C4-2B (cell line): ENCODE data around the gene PTPRT.

Source experiments
- H3K27ac ChIP-seq: fragments of 450-650 bp; 2 replicates; pipeline ENCODE4 v1.5.1; 2017
- CTCF ChIP-seq: fragments of 450-650 bp; conservative IDR thresholded peaks from 2 replicates; pipeline ENCODE4 v1.5.1; 2017; ENCODE audit warnings: mild to moderate bottlenecking
- ZFX ChIP-seq: fragments of 450-650 bp; IDR thresholded peaks from 2 replicates; pipeline ENCODE4 v1.6.1; 2017

Gene PTPRT

GRCh38 chr20:42274986-42275385 is 914.7 kb downstream of the PTPRT start:
- H3K27ac ChIP-seq: no peak overlapping the region
- TF ChIP-seq ZFX (no peak), CTCF (no peak)

- TF ChIP-seq ZFX (no peak), CTCF (no peak)
- no peak overlapping the region for H3K27ac ChIP-seq
Observed at GRCh38 chr20:42272516-42272915, 917.2 kb downstream of the PTPRT start.

DNA sequence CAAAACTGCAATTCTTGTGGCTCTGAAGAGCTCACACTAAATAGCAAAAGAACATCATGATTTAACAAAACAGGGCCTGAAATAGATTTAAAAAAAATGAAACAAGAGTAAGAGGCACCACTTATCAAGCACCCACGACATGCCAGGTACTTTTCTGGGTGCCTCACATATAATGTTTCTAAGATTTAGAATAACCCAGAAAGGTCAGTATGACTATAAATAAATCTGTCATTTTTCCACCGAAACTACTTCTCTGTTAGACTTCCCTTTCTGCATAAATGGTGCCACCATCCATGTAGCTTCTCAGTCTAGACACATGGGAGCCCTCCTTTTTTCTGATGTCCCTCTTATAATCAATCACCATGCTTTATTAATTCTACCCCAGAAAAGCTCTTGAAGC is 919.2 kb downstream of the PTPRT start:
- H3K27ac ChIP-seq: no peak overlapping the region
- TF ChIP-seq CTCF: no peak
- TF ChIP-seq ZFX: no peak

- H3K27ac ChIP-seq: no peak overlapping the region
- TF ChIP-seq ZFX: no peak
- TF ChIP-seq CTCF: no peak
Observed at GRCh38 chr20:42267793-42268384, 921.8 kb downstream of the PTPRT start.

GRCh38 chr20:42261766-42262270 is 927.9 kb downstream of the PTPRT start:
- TF ChIP-seq ZFX: no peak
- TF ChIP-seq CTCF: no peak
- H3K27ac ChIP-seq: no peak overlapping the region

- TF ChIP-seq CTCF: no peak
- no peak overlapping the region for H3K27ac ChIP-seq
Observed at GRCh38 chr20:42260184-42260583, 929.5 kb downstream of the PTPRT start.

GRCh38 chr20:42259389-42259788 is 930.3 kb downstream of the PTPRT start:
- TF ChIP-seq ZFX: no peak
- no peak for TF ChIP-seq CTCF
- H3K27ac ChIP-seq: no peak overlapping the region
